GM12878 (cell line): ENCODE data around the gene KCNS1. TPM values are rescaled to one million over a fixed set of nuclear protein-coding genes. Genes with fewer than 3 reads are reported as not detected.

ENCODE experiments used
- ATAC-seq: fragments of 200-7000 bp; cut with Tn5 transposase; 3 replicates; pipeline ENCODE4 v1.9.1; 2020; ENCODE audit warnings: mild to moderate bottlenecking, moderate library complexity
- BruUV-seq: library from RNA; stranded (reverse); fragments of 400-500 nt; replicated peaks from 2 replicates; lab custom pipeline; 2021; lab: Mats Ljungman, UMichigan
- CTCF ChIA-PET: fragments of 300-600 bp; sonication (Branson Sonifier 250); formaldehyde crosslinking; extraction: SDS; loops from one replicate; lab custom pipeline; 2021; ENCODE audit warnings: inconsistent platforms; lab: Yijun Ruan, JAX
- POLR2A ChIA-PET: fragments of 350-600 bp; formaldehyde crosslinking; extraction: SDS; loops from one replicate; lab custom pipeline; 2021; ENCODE audit warnings: inconsistent platforms; lab: Charles Lee
- RAD21 ChIA-PET: fragments of 300-600 bp; sonication (Branson Sonifier 250); formaldehyde crosslinking; loops from one replicate; lab custom pipeline; 2023; ENCODE audit warnings: antibody characterized with exemption; ENCODE audit not compliant: unreplicated experiment; lab: Charles Lee
- SMC1A ChIA-PET: fragments of 300-600 bp; sonication (Branson Sonifier 250); formaldehyde crosslinking; loops from one replicate; lab custom pipeline; 2023; ENCODE audit not compliant: unreplicated experiment, uncharacterized antibody; lab: Charles Lee
- DNase-seq: peaks from one replicate; pipeline ENCODE4 v3.0.0-alpha.2; 2011; ENCODE audit warnings: low read depth, low spot score
- FAIRE-seq: peaks from 3 replicates; lab custom pipeline; 2011; peaks lifted over from hg19 to GRCh38; lab: Jason Lieb, UNC
- H2AFZ ChIP-seq: 2 replicates; pipeline ENCODE4 v1.6.0; 2011; ENCODE audit warnings: low read depth, low read length, control low read depth; ENCODE audit not compliant: control insufficient read depth
- H3K27ac ChIP-seq: 2 replicates; pipeline ENCODE4 v1.5.1; 2011; ENCODE audit warnings: control low read depth; ENCODE audit not compliant: control insufficient read depth, insufficient read depth
- H3K27me3 ChIP-seq, 2 experiments: replicated peaks in 1 of 2; 2 replicates each; pipeline versions ENCODE4 v1.6.0 to v1.6.1; 2011; ENCODE audit warnings: low read length in 1 of 2; ENCODE audit not compliant: control insufficient read depth in 2 of 2, insufficient read depth in 2 of 2
- H3K36me3 ChIP-seq, 2 experiments: 2 replicates each; pipeline ENCODE4 v1.5.1; 2011; ENCODE audit warnings: low read length in 1 of 2; ENCODE audit not compliant: control insufficient read depth in 2 of 2, insufficient read depth in 2 of 2
- H3K4me1 ChIP-seq: 2 replicates; pipeline ENCODE4 v1.6.1; 2011; ENCODE audit warnings: mild to moderate bottlenecking, low read length, moderate library complexity, mixed read lengths; ENCODE audit not compliant: control insufficient read depth, insufficient read depth
- H3K4me2 ChIP-seq: 2 replicates; pipeline ENCODE4 v1.6.0; 2011; ENCODE audit warnings: control low read depth; ENCODE audit not compliant: control insufficient read depth, insufficient read depth
- H3K4me3 ChIP-seq: fragments of 200-600 bp; sonication (generic); 2 replicates; pipeline ENCODE4 v1.5.1; 2016
- H3K79me2 ChIP-seq: 2 replicates; pipeline ENCODE4 v1.6.0; 2011; ENCODE audit warnings: low read length; ENCODE audit not compliant: control insufficient read depth, insufficient read depth
- H3K9ac ChIP-seq: 2 replicates; pipeline ENCODE4 v1.8.0; 2011; ENCODE audit warnings: low read length, control low read depth, mixed read lengths; ENCODE audit not compliant: control insufficient read depth, insufficient read depth
- H3K9me3 ChIP-seq: replicated peaks from 3 replicates; pipeline ENCODE4 v1.5.1; 2011; ENCODE audit warnings: mild to moderate bottlenecking, low read length; ENCODE audit not compliant: control insufficient read depth, insufficient read depth
- H4K20me1 ChIP-seq: 2 replicates; pipeline ENCODE4 v1.6.0; 2011; ENCODE audit not compliant: control insufficient read depth, insufficient read depth
- CREB1 ChIP-seq: IDR thresholded peaks from 2 replicates; pipeline ENCODE4 v1.6.1; 2012; ENCODE audit warnings: low read depth, mild to moderate bottlenecking, inconsistent platforms
- HCFC1 ChIP-seq: fragments of 150-350 bp; IDR thresholded peaks from 2 replicates; pipeline ENCODE4 v1.6.1; 2014; ENCODE audit warnings: low read length
- KLF5 ChIP-seq: fragments of 450-650 bp; IDR thresholded peaks from 2 replicates; pipeline ENCODE4 v1.6.1; 2014; ENCODE audit warnings: mild to moderate bottlenecking; ENCODE audit not compliant: partially characterized antibody
- MEF2B ChIP-seq: fragments of 450-650 bp; IDR thresholded peaks from 2 replicates; pipeline ENCODE4 v1.6.1; 2018; ENCODE audit warnings: mild to moderate bottlenecking, moderate library complexity; ENCODE audit not compliant: partially characterized antibody, poor library complexity, severe bottlenecking
- NFXL1 ChIP-seq: fragments of 450-650 bp; IDR thresholded peaks from 2 replicates; pipeline ENCODE4 v1.6.1; 2017; ENCODE audit warnings: antibody characterized with exemption, mild to moderate bottlenecking, borderline replicate concordance
- PML ChIP-seq: IDR thresholded peaks from 2 replicates; pipeline ENCODE4 v1.6.1; 2012; ENCODE audit warnings: low read length, inconsistent platforms
- POLR2A ChIP-seq: IDR thresholded peaks from 2 replicates; pipeline ENCODE4 v1.6.1; 2011; ENCODE audit warnings: low read depth, mild to moderate bottlenecking, low read length
- SUZ12 ChIP-seq: fragments of 200-600 bp; sonication (generic); IDR thresholded peaks from one replicate; pipeline ENCODE4 v1.6.1; 2018; ENCODE audit warnings: antibody characterized with exemption, mild to moderate bottlenecking; ENCODE audit not compliant: unreplicated experiment
- ZBTB11 ChIP-seq: fragments of 450-650 bp; formaldehyde crosslinking; IDR thresholded peaks from 2 replicates; pipeline ENCODE4 v1.5.0; 2022; ENCODE audit warnings: mild to moderate bottlenecking, missing genetic modification characterization
- ZBTB33 ChIP-seq: fragments of 450-650 bp; IDR thresholded peaks from 2 replicates; pipeline ENCODE4 v1.6.1; 2017; ENCODE audit warnings: mild to moderate bottlenecking
- ZNF24 ChIP-seq: fragments of 450-650 bp; IDR thresholded peaks from 2 replicates; pipeline ENCODE4 v1.6.1; 2017; ENCODE audit warnings: antibody characterized with exemption, mild to moderate bottlenecking
- WGBS: methylation state at CpG from one replicate; pipeline ENCODE4 v1.1.6; 2016; ENCODE audit warnings: low lambda C conversion rate; ENCODE audit not compliant: insufficient replicate concordance, insufficient coverage; ENCODE audit errors: missing lambda C conversion rate; 5-methylcytosine and 5-hydroxymethylcytosine counted together
- in situ Hi-C: fragments of 300-500 bp; cut with MboI; formaldehyde crosslinking; loops from 9 replicates; pipeline ENCODE4 v1.14.3; 2018; ENCODE audit warnings: mixed read lengths
- intact Hi-C: fragments of 100-400 bp; cut with micrococcal nuclease; formaldehyde crosslinking; loops from one replicate; pipeline ENCODE4 v1.14.2; 2022; ENCODE audit not compliant: unreplicated experiment
- polyA plus RNA-seq, 11 experiments: library from polyadenylated mRNA; depleted of rRNA in 4 of 11; unstranded in 6 of 11; stranded (reverse) in 5 of 11; fragments of >200 nt; fragmentation: Nextera tagmentation in 4 of 11; fragmentation: Illumina TruSeq in 1 of 11; extraction: Ambion mirVana in 4 of 11; extraction: Trizol in 1 of 11; gene quantifications; 1 replicate in 1 of 11; 2 replicates in 10 of 11; pipeline versions ENCODE4 v1.2.1 to v1.2.3, GENCODE V29; 2011 to 2016; ENCODE audit warnings: inconsistent platforms in 2 of 11, missing spikeins in 2 of 11, low read depth in 1 of 11
- total RNA-seq, 4 experiments: library from RNA; depleted of rRNA in 3 of 4; stranded (reverse); fragments of >200 nt in 3 of 4; fragmentation: Illumina TruSeq in 1 of 4; extraction: Trizol in 1 of 4; gene quantifications; 2 replicates each; pipeline versions ENCODE4 v1.2.1 to v1.2.3, GENCODE V29; 2013 to 2021

The KCNS1 gene
- total and polyA plus RNA-seq, 10 of the 15 experiments (the other 5 are each of a cell fraction or from before 2014, with no cell fraction given), result not detected

- Histone ChIP-seq H3K9me3 (no peaks in the 10 kb centered on the region), H3K9ac (no peak within 1 kb of the TSS)
- in situ Hi-C loops, result no loop called here
Measured at GRCh38 chr20:45124365-45124764, 23.4 kb upstream of the KCNS1 start, which contains the start of gene WFDC12. Gene WFDC12, minus strand, starts transcription at chr20:45124465. Its CDS starts 18 bp downstream, at chr20:45124447.

More at GRCh38 chr20:45124365-45124764, 23.4 kb upstream of the KCNS1 start, which contains the start of gene WFDC12:
- Histone ChIP-seq H3K27me3 (no peaks in the 10 kb centered on the region; a peak in 2 of 4 replicates), H2AFZ (no peak within 1 kb of the TSS), H3K79me2 (no peaks in the 10 kb centered on the region), H3K27ac (no peak within 1 kb of the TSS), H3K36me3 (no peaks in the 10 kb centered on the region), H3K4me1 (no peaks in the 10 kb centered on the region), H3K4me3 (no peak within 1 kb of the TSS), H4K20me1 (no peaks in the 10 kb centered on the region), H3K4me2 (no peak within 1 kb of the TSS)
- DNase-seq (no peak), ATAC-seq (no peak), FAIRE-seq (no peak)
- WGBS, result 18% methylated on average over 6 of the region's 6 CpGs
- intact Hi-C loops, result no loop called here
- RAD21 ChIA-PET, result no interaction called here
- CTCF ChIA-PET, result interaction anchor here (1.2 to 1.9 kb wide), 3 partner anchors 166 to 169 kb away, joined by 3 to 4 read pairs (median 4); no protein-coding TSS in a partner anchor
- BruUV-seq, result no TSS peak
- TF ChIP-seq HCFC1, result no peak
- TF ChIP-seq CREB1, result no peak
- TF ChIP-seq ZBTB11 (CRISPR knock-in tag), result no peak
- no peak for TF ChIP-seq POLR2A
- TF ChIP-seq ZNF24, result no peak
- no peak for TF ChIP-seq NFXL1
- TF ChIP-seq SUZ12, result no peak
- no peak for TF ChIP-seq KLF5
- TF ChIP-seq MEF2B, result no peak
- no peak for TF ChIP-seq ZBTB33
- TF ChIP-seq PML, result no peak
- POLR2A ChIA-PET, result interaction anchor here (0.6 kb wide), 1 partner anchor 527 kb away, joined by 3 read pairs; no protein-coding TSS in a partner anchor
- SMC1A ChIA-PET, result no interaction called here
